Measurements from ENCODE around the gene ARHGAP28.

Gene ARHGAP28

DNA sequence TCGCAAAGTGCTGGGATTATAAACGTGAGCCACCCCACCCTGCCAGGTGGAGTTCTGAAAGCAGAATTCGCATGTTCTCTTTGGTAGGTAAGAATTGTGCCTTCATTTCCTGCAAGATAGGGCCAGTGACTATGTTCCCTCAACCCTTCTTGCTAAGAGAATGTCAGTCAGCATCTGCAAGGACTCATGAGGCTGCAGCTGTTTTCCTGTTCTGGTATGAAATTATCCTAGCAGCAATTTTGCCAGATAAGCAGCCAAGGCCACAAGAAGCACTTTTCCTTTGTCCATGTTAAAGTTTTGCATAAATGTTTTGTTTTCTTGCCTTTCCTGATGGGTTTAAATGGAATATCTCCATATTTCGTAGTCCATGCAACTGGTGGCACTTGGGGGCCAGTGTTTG is 6.8 kb upstream of the ARHGAP28 start:
- TF ChIP-seq ZFX (IDR thresholded peaks at IDR 0.05), result no peak
- TF ChIP-seq, protein P1, sequence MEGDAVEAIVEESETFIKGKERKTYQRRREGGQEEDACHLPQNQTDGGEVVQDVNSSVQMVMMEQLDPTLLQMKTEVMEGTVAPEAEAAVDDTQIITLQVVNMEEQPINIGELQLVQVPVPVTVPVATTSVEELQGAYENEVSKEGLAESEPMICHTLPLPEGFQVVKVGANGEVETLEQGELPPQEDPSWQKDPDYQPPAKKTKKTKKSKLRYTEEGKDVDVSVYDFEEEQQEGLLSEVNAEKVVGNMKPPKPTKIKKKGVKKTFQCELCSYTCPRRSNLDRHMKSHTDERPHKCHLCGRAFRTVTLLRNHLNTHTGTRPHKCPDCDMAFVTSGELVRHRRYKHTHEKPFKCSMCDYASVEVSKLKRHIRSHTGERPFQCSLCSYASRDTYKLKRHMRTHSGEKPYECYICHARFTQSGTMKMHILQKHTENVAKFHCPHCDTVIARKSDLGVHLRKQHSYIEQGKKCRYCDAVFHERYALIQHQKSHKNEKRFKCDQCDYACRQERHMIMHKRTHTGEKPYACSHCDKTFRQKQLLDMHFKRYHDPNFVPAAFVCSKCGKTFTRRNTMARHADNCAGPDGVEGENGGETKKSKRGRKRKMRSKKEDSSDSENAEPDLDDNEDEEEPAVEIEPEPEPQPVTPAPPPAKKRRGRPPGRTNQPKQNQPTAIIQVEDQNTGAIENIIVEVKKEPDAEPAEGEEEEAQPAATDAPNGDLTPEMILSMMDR (conservative IDR thresholded peaks at IDR 0.05), result no peak

GRCh38 chr18:6724331-6724730 is 5.2 kb upstream of the ARHGAP28 start:
- no peak for TF ChIP-seq ZFX (IDR thresholded peaks at IDR 0.05)
- TF ChIP-seq, protein P1 (conservative IDR thresholded peaks at IDR 0.05), result no peak
- no peak overlapping the region for H3K27ac ChIP-seq

More for the DNA sequence above, 6.8 kb upstream of the ARHGAP28 start:
- no peak overlapping the region for H3K27ac ChIP-seq

GRCh38 chr18:6728331-6728730 is 1.2 kb upstream of the ARHGAP28 start:
- peak overlapping the region; percentile 76; the same call in 1 of the 2 replicates for H3K27ac ChIP-seq

GRCh38 chr18:6728809-6729246 is 688 bp upstream of the ARHGAP28 start:
- peak overlapping the region; percentile 76 for H3K27ac ChIP-seq
- TF ChIP-seq ZFX (IDR thresholded peaks at IDR 0.05), result no peak
- TF ChIP-seq, protein P1 (conservative IDR thresholded peaks at IDR 0.05), result no peak

More at GRCh38 chr18:6728331-6728730, 1.2 kb upstream of the ARHGAP28 start:
- TF ChIP-seq, protein P1 (conservative IDR thresholded peaks at IDR 0.05), result no peak
- no peak for TF ChIP-seq ZFX (IDR thresholded peaks at IDR 0.05)

- TF ChIP-seq, protein P1 (conservative IDR thresholded peaks at IDR 0.05), result no peak
- no peak for TF ChIP-seq ZFX (IDR thresholded peaks at IDR 0.05)
- no peak overlapping the region for H3K27ac ChIP-seq
Measured at GRCh38 chr18:6730416-6731221, 1.1 kb downstream of the ARHGAP28 start.

DNA sequence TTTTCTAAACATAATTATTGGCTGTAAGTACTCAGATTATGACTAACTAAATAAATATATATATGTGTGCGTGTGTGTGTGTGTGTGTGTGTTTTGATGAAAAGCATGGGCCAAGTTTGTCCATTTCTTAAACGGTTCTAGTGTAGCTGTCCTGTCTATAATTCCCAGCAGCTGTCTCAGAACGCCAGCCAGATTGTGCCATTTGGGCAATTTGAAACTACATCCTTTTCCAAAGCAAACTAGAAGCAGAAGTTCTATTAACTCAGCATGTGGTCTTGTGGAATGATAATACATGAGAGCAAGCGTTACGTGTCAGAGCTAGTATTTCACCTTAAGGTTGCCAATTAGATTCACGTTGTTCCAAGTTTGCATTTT is 1.7 kb downstream of the ARHGAP28 start:
- peak overlapping the region; percentile 53; the same call in 1 of the 2 replicates for H3K27ac ChIP-seq
- TF ChIP-seq, protein P1 (conservative IDR thresholded peaks at IDR 0.05), result no peak
- TF ChIP-seq ZFX (IDR thresholded peaks at IDR 0.05), result no peak

GRCh38 chr18:6732952-6733351 is 3.4 kb downstream of the ARHGAP28 start:
- TF ChIP-seq ZFX (IDR thresholded peaks at IDR 0.05), result no peak
- TF ChIP-seq, protein P1 (conservative IDR thresholded peaks at IDR 0.05), result peak; percentile 37
- H3K27ac ChIP-seq, result no peak overlapping the region

Measured in C4-2B (cell line).